HepG2 (cell line): ENCODE measurements around the gene MYO1G. TPM values are rescaled to one million over a fixed set of nuclear protein-coding genes. Genes with fewer than 3 reads are reported as not detected.

Experiments
- ELF4 ChIP-seq: sonication (generic); formaldehyde crosslinking; IDR thresholded peaks from 2 replicates; pipeline ENCODE4 v1.5.0; 2020; ENCODE audit warnings: missing genetic modification reagents, mild to moderate bottlenecking, moderate library complexity, borderline replicate concordance
- ELK4 ChIP-seq: sonication (generic); formaldehyde crosslinking; IDR thresholded peaks from 2 replicates; pipeline ENCODE4 v1.9.0; 2021; ENCODE audit warnings: missing genetic modification reagents, borderline replicate concordance
- JUND ChIP-seq: sonication (generic); formaldehyde crosslinking; IDR thresholded peaks from 2 replicates; pipeline ENCODE4 v1.8.0; 2022; ENCODE audit warnings: mild to moderate bottlenecking, missing genetic modification reagents
- MAX ChIP-seq: IDR thresholded peaks from 2 replicates; pipeline ENCODE4 v1.6.1; 2012; ENCODE audit warnings: inconsistent platforms
- NFKBIZ ChIP-seq: IDR thresholded peaks from 2 replicates; pipeline ENCODE4 v1.6.1; 2018; ENCODE audit warnings: missing genetic modification reagents, missing compliant biosample characterization
- NONO ChIP-seq, 2 experiments: fragments of 450-650 bp in 1 of 2; sonication (generic) in 1 of 2; formaldehyde crosslinking in 1 of 2; IDR thresholded peaks in 1 of 2; conservative IDR thresholded peaks in 1 of 2; 2 replicates each; pipeline versions ENCODE4 v1.6.1 to v1.8.0; 2017 to 2022; ENCODE audit warnings: mild to moderate bottlenecking in 1 of 2, missing genetic modification reagents in 1 of 2, moderate library complexity in 1 of 2
- RARA ChIP-seq: IDR thresholded peaks from 2 replicates; pipeline ENCODE4 v1.6.1; 2016; ENCODE audit warnings: missing genetic modification reagents, missing compliant biosample characterization
- SRSF9 ChIP-seq: fragments of 200-400 bp; formaldehyde crosslinking; IDR thresholded peaks from 2 replicates; pipeline ENCODE4 v1.6.1; 2018; ENCODE audit warnings: borderline replicate concordance, mild to moderate bottlenecking, low read depth, low read length; ENCODE audit not compliant: insufficient read depth, poor library complexity, severe bottlenecking
- STAT5B ChIP-seq: sonication (generic); formaldehyde crosslinking; IDR thresholded peaks from 2 replicates; pipeline ENCODE4 v1.4.0; 2020; ENCODE audit warnings: missing genetic modification reagents
- TARDBP ChIP-seq: sonication (generic); formaldehyde crosslinking; IDR thresholded peaks from 2 replicates; pipeline ENCODE4 v1.8.0; 2022; ENCODE audit warnings: mild to moderate bottlenecking, missing genetic modification reagents
- YEATS4 ChIP-seq: sonication (generic); formaldehyde crosslinking; IDR thresholded peaks from 2 replicates; pipeline ENCODE4 v1.4.0; 2020; ENCODE audit warnings: missing genetic modification reagents, borderline replicate concordance
- ZBTB7B ChIP-seq: sonication (generic); formaldehyde crosslinking; IDR thresholded peaks from 2 replicates; pipeline ENCODE4 v1.4.0; 2020; ENCODE audit warnings: missing genetic modification reagents
- ZHX2 ChIP-seq, 2 experiments: sonication (generic) in 1 of 2; formaldehyde crosslinking in 1 of 2; IDR thresholded peaks; 2 replicates each; pipeline versions ENCODE4 v1.6.1 to v1.9.0; 2014 to 2022; ENCODE audit warnings: antibody characterized with exemption in 1 of 2, borderline replicate concordance in 1 of 2, inconsistent platforms in 1 of 2, low read depth in 1 of 2, missing genetic modification reagents in 1 of 2
- ZNF589 ChIP-seq: sonication (generic); formaldehyde crosslinking; conservative IDR thresholded peaks from 2 replicates; pipeline ENCODE4 v1.8.0; 2022; ENCODE audit warnings: mild to moderate bottlenecking, moderate library complexity, missing genetic modification reagents
- ZNF670 ChIP-seq: sonication (generic); formaldehyde crosslinking; IDR thresholded peaks from 2 replicates; pipeline ENCODE4 v1.8.0; 2022; ENCODE audit warnings: mild to moderate bottlenecking, missing genetic modification reagents, borderline replicate concordance
- ZSCAN21 ChIP-seq: sonication (generic); formaldehyde crosslinking; IDR thresholded peaks from 2 replicates; pipeline ENCODE4 v1.8.0; 2022; ENCODE audit warnings: mild to moderate bottlenecking, missing genetic modification reagents, moderate library complexity, borderline replicate concordance
- polyA plus RNA-seq, 8 experiments: library from polyadenylated mRNA; depleted of rRNA in 3 of 8; stranded (reverse) in 7 of 8; unstranded in 1 of 8; fragments of >200 nt; fragmentation: Illumina TruSeq in 4 of 8; extraction: Trizol in 4 of 8; gene quantifications; 2 replicates each; pipeline versions ENCODE4 v1.2.1 to v1.2.3, GENCODE V29; 2011 to 2016; ENCODE audit warnings: low read depth in 4 of 8, missing spikeins in 1 of 8, mixed read lengths in 1 of 8; ENCODE audit not compliant: insufficient read depth in 1 of 8
- total RNA-seq, 5 experiments: library from RNA; depleted of rRNA; stranded (reverse); fragments of >200 nt; fragmentation: Illumina TruSeq; extraction: Trizol; gene quantifications; 2 replicates each; pipeline ENCODE4 v1.2.3, GENCODE V29; 2016; ENCODE audit warnings: low read depth in 1 of 5
- TF ChIP-seq, protein P1 (sequence below): sonication (generic); formaldehyde crosslinking; IDR thresholded peaks from 2 replicates; pipeline ENCODE4 v1.4.0; 2020; ENCODE audit warnings: mild to moderate bottlenecking, missing genetic modification reagents

Gene MYO1G
- total and polyA plus RNA-seq, 2 of the 13 experiments (the other 11 are each of a cell fraction or from before 2014, with no cell fraction given) = 0.29 to 1.1 TPM

DNA sequence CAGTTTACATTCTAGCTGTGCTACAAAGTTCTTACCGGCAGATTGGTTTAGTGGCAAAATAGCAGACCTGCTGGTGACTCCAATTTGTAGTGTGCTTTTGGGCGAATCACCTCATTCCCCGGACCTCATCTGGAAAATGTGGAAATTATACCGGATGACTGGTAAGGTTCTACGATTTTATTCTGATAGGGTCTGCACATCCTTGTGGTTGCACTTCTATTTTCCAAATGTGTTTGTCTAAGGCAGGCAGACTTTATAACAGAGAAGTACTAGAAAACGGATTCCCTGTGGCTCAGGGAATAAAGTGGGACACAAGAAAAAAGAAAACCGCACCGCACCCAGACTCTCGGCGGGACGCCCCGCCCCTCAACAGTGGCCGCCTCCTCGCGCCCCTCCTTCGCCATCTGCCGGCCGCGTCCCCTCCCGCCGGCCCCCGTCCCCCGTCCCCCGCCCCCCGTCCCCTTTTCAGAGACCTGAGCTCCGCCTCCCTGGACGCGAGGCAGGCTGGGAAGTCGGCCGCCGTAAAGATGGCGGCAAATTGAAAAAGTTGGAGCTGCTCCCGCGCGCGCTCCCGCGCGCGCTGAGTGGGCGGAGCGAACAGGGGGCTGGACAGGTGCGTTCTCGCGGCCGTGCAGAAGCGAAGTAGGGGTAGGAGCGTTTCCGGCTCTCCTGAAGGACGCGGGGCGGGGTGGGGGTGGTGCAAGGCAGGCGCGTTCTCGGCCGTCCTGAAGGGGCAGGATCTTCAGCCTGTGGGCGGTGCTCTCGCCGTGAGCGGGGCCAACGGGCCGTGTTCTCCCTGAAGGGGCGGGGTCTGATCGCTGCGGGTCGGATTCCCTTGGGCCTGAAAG is 20.7 kb upstream of the MYO1G start (continued):
- TF ChIP-seq ZNF670 (CRISPR knock-in tag) (no peak), TARDBP (CRISPR knock-in tag) (peak; percentile 55; the same call in 1 of the 2 replicates), ZHX2 (IDR thresholded peaks at IDR 0.05; ENCODE audit: low read depth) (peak; percentile 57; the same call in 1 of the 2 replicates), ZHX2 (CRISPR knock-in tag; IDR thresholded peaks at IDR 0.05; ENCODE audit: borderline replicate concordance) (no peak), ELK4 (CRISPR knock-in tag) (no peak), MAX (peak; percentile 79), ZSCAN21 (CRISPR knock-in tag) (no peak), ZBTB7B (CRISPR knock-in tag) (no peak), YEATS4 (CRISPR knock-in tag) (no peak), SRSF9 (no peak), ZNF589 (CRISPR knock-in tag) (no peak), JUND (no peak), STAT5B (no peak), NFKBIZ (CRISPR knock-in tag) (no peak), RARA (CRISPR knock-in tag) (no peak), ELF4 (no peak), NONO (IDR thresholded peaks at IDR 0.05) (no peak), NONO (CRISPR knock-in tag; conservative IDR thresholded peaks at IDR 0.05) (peak; percentile 55; the same call in 1 of the 2 replicates)
- TF ChIP-seq, protein P1, sequence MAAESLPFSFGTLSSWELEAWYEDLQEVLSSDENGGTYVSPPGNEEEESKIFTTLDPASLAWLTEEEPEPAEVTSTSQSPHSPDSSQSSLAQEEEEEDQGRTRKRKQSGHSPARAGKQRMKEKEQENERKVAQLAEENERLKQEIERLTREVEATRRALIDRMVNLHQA = no peak
